Endothelial cell of umbilical vein (primary cell): ENCODE measurements around the gene TADA2A. TPM values are rescaled to one million over a fixed set of nuclear protein-coding genes. Genes with fewer than 3 reads are reported as not detected.

ENCODE experiments used
- BruUV-seq: library from RNA; stranded (reverse); fragments of 400-500 nt; replicated peaks from 2 replicates; lab custom pipeline; 2021; lab: Mats Ljungman, UMichigan
- CTCF ChIA-PET: fragments of 300-600, 350-600 bp; sonication (Branson Sonifier 250); formaldehyde crosslinking; loops from one replicate; lab custom pipeline; 2021; ENCODE audit warnings: antibody characterized with exemption, inconsistent platforms; lab: Charles Lee
- POLR2A ChIA-PET: fragments of 300-600, 350-600 bp; sonication (Branson Sonifier 250); formaldehyde crosslinking; loops from one replicate; lab custom pipeline; 2021; ENCODE audit warnings: antibody characterized with exemption, inconsistent platforms; lab: Charles Lee
- DNase-seq: peaks from one replicate; pipeline ENCODE4 v3.0.0-alpha.2; 2011; ENCODE audit warnings: low read depth, low spot score
- FAIRE-seq: peaks from 2 replicates; lab custom pipeline; 2011; peaks lifted over from hg19 to GRCh38; lab: Jason Lieb, UNC
- H2AFZ ChIP-seq: 2 replicates; pipeline ENCODE4 v1.6.0; 2012; ENCODE audit warnings: low read depth, low read length, control low read depth, inconsistent platforms
- H3K27ac ChIP-seq: 2 replicates; pipeline ENCODE4 v1.5.1; 2011; ENCODE audit warnings: low read depth, mild to moderate bottlenecking, control low read depth, low read length, moderate library complexity; ENCODE audit not compliant: insufficient read depth
- H3K27me3 ChIP-seq, 2 experiments: 2 replicates each; pipeline versions ENCODE4 v1.6.0 to v1.6.1; 2011; ENCODE audit warnings: low read length in 2 of 2, mixed read lengths in 1 of 2; ENCODE audit not compliant: control insufficient read depth in 2 of 2, insufficient read depth in 2 of 2
- H3K36me3 ChIP-seq, 2 experiments: 2 replicates in 1 of 2; 3 replicates in 1 of 2; pipeline ENCODE4 v1.5.1; 2011; ENCODE audit warnings: low read length in 2 of 2, mild to moderate bottlenecking in 1 of 2, moderate library complexity in 1 of 2; ENCODE audit not compliant: control insufficient read depth in 2 of 2, insufficient read depth in 2 of 2; ENCODE audit errors: extremely low read depth in 1 of 2
- H3K4me1 ChIP-seq: 3 replicates; pipeline ENCODE4 v1.5.1; 2011; ENCODE audit warnings: mild to moderate bottlenecking, low read length; ENCODE audit not compliant: control insufficient read depth, insufficient read depth; ENCODE audit errors: extremely low read depth
- H3K4me2 ChIP-seq: 2 replicates; pipeline ENCODE4 v1.6.1; 2011; ENCODE audit warnings: low read length, control low read depth, mixed read lengths; ENCODE audit not compliant: insufficient read depth
- H3K4me3 ChIP-seq, 3 experiments: fragments of 200-600 bp in 1 of 3; sonication (generic), shearing (Covaris generic) in 1 of 3; replicated peaks in 1 of 3; 2 replicates each; pipeline ENCODE4 v1.5.1; 2011 to 2016; ENCODE audit warnings: control low read depth in 3 of 3, low read length in 3 of 3, mild to moderate bottlenecking in 2 of 3, inconsistent platforms in 1 of 3, low read depth in 1 of 3, moderate library complexity in 1 of 3; ENCODE audit not compliant: insufficient read depth in 1 of 3
- H3K79me2 ChIP-seq: 2 replicates; pipeline ENCODE4 v1.6.0; 2012; ENCODE audit warnings: low read length, inconsistent platforms; ENCODE audit not compliant: control insufficient read depth, insufficient read depth
- H3K9ac ChIP-seq: replicated peaks from 2 replicates; pipeline ENCODE3; 2011; ENCODE audit warnings: low read length, control low read depth; ENCODE audit not compliant: insufficient read depth; ENCODE audit errors: extremely low read depth
- H3K9me1 ChIP-seq: replicated peaks from 3 replicates; pipeline ENCODE4 v1.6.0; 2011; ENCODE audit warnings: mild to moderate bottlenecking, low read length; ENCODE audit not compliant: control insufficient read depth, insufficient read depth; ENCODE audit errors: extremely low read depth
- H3K9me3 ChIP-seq: replicated peaks from 2 replicates; pipeline ENCODE4 v1.5.1; 2012; ENCODE audit warnings: low read length, inconsistent platforms; ENCODE audit not compliant: control insufficient read depth, insufficient read depth
- H4K20me1 ChIP-seq: replicated peaks from 2 replicates; pipeline ENCODE3; 2011; ENCODE audit warnings: mild to moderate bottlenecking, low read length; ENCODE audit not compliant: control insufficient read depth, insufficient read depth; ENCODE audit errors: extremely low read depth
- EZH2 ChIP-seq: IDR thresholded peaks from 2 replicates; pipeline ENCODE4 v1.6.1; 2012; ENCODE audit warnings: borderline replicate concordance, low read depth, mild to moderate bottlenecking, moderate library complexity, low read length, inconsistent platforms; ENCODE audit not compliant: severe bottlenecking
- FOS ChIP-seq: IDR thresholded peaks from 2 replicates; pipeline ENCODE4 v1.6.1; 2011; ENCODE audit warnings: mild to moderate bottlenecking, low read length, moderate library complexity, borderline replicate concordance; ENCODE audit not compliant: insufficient read depth
- GATA2 ChIP-seq: IDR thresholded peaks from 2 replicates; pipeline ENCODE4 v1.7.0; 2011; ENCODE audit warnings: low read depth, mild to moderate bottlenecking, moderate library complexity, mixed read lengths, low read length; ENCODE audit not compliant: insufficient read length, insufficient read depth
- JUN ChIP-seq: IDR thresholded peaks from 2 replicates; pipeline ENCODE4 v1.6.1; 2011; ENCODE audit warnings: borderline replicate concordance, low read depth; ENCODE audit not compliant: insufficient read length, insufficient read depth
- MYC ChIP-seq: IDR thresholded peaks from one replicate; pipeline ENCODE4 v1.6.1; 2011; ENCODE audit warnings: mild to moderate bottlenecking, low read depth, low read length
- POLR2A ChIP-seq: IDR thresholded peaks from 2 replicates; pipeline ENCODE4 v1.6.1; 2012; ENCODE audit warnings: low read depth, mild to moderate bottlenecking, control low read depth, low read length
- POLR2AphosphoS5 ChIP-seq: IDR thresholded peaks from 2 replicates; pipeline ENCODE4 v1.6.1; 2012; ENCODE audit warnings: low read depth, mild to moderate bottlenecking, control low read depth, low read length, moderate library complexity; ENCODE audit not compliant: insufficient read depth
- dilution Hi-C: fragments of 300-500 bp; cut with MboI; formaldehyde crosslinking; loops from one replicate; pipeline ENCODE4 v1.15.0; 2019; ENCODE audit warnings: low sequenced_read_pairs; ENCODE audit not compliant: extremely low pct_ligation_motif_present
- intact Hi-C: fragments of 100-400 bp; cut with micrococcal nuclease; formaldehyde crosslinking; loops from one replicate; pipeline ENCODE4 v1.10.0; 2022
- polyA plus RNA-seq, 4 experiments: library from polyadenylated mRNA; depleted of rRNA in 3 of 4; stranded (reverse) in 3 of 4; unstranded in 1 of 4; fragments of >200 nt; gene quantifications; 2 replicates each; pipeline versions ENCODE4 v1.2.1 to v1.2.3, GENCODE V29; 2011 to 2012; ENCODE audit warnings: missing spikeins in 1 of 4
- total RNA-seq: library from RNA; stranded (reverse); gene quantifications from 2 replicates; pipeline ENCODE4 v1.2.3, GENCODE V29; 2021
- TF ChIP-seq, protein P1 (sequence below): IDR thresholded peaks from 2 replicates; pipeline ENCODE4 v1.6.1; 2011; ENCODE audit not compliant: insufficient read depth, insufficient read length
- TF ChIP-seq, protein P2 (sequence below), 2 donors: IDR thresholded peaks; 1 replicate in 1 of 2; 2 replicates in 1 of 2; pipeline ENCODE4 v1.5.1; 2011; ENCODE audit warnings: low read length in 2 of 2, mild to moderate bottlenecking in 2 of 2, moderate library complexity in 2 of 2, control low read depth in 1 of 2, inconsistent platforms in 1 of 2, low read depth in 1 of 2; ENCODE audit not compliant: insufficient read depth in 1 of 2; ENCODE audit errors: extremely low read depth in 1 of 2

TADA2A gene
- total and polyA plus RNA-seq, 2 donors (not counting 3 experiments of a cell fraction or from before 2014, with no cell fraction given): 9.9 to 22.4 TPM

DNA sequence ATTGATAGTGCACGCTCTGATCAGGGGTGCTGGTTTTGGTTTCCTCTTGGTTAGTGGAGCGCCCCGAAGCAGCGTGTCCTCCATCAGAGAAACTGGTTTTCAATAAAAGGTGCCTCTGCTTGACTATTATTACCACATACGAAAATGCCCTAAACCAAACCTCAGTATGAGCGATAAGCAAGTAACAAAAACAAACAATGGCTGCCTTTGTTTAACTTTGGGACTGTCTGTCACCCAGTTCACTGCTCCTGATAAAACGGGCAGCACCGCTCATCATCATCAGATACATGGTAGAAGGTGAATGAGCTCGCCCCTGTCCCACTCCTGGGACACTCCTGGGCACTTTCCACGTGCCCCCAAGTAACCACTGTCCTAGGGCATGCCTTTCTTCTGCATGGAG lies 107.0 kb downstream of the TADA2A start:
- Histone ChIP-seq H4K20me1 (no peaks in the 10 kb centered on the region), H3K27ac (no peak overlapping the region), H3K27me3 (no peaks in the 10 kb centered on the region), H3K36me3 (peaks cover 7 to 17% of the 10 kb centered on the region in 2 experiments), H3K79me2 (peaks cover 23% of the 10 kb centered on the region), H3K4me2 (no peak overlapping the region), H3K4me1 (no peaks in the 10 kb centered on the region), H3K9me3 (no peaks in the 10 kb centered on the region), H3K4me3 (no peak overlapping the region), H2AFZ (no peak overlapping the region), H3K9me1 (no peaks in the 10 kb centered on the region), H3K9ac (no peak overlapping the region)
- ChIA-PET CTCF (interaction anchor here (2.0 to 4.3 kb wide), 3 partner anchors 14 to 140 kb away, joined by 5 to 16 read pairs (median 11); no protein-coding TSS in a partner anchor), POLR2A (no interaction called here)
- FAIRE-seq: no peak
- DNase-seq: no peak
- BruUV-seq: no TSS peak
- TF ChIP-seq JUN (no peak), POLR2A (no peak), EZH2 (no peak), GATA2 (no peak), FOS (no peak), POLR2AphosphoS5 (no peak), MYC (no peak)
- TF ChIP-seq, protein P1, sequence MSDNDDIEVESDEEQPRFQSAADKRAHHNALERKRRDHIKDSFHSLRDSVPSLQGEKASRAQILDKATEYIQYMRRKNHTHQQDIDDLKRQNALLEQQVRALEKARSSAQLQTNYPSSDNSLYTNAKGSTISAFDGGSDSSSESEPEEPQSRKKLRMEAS: no peak
- TF ChIP-seq, protein P2, sequence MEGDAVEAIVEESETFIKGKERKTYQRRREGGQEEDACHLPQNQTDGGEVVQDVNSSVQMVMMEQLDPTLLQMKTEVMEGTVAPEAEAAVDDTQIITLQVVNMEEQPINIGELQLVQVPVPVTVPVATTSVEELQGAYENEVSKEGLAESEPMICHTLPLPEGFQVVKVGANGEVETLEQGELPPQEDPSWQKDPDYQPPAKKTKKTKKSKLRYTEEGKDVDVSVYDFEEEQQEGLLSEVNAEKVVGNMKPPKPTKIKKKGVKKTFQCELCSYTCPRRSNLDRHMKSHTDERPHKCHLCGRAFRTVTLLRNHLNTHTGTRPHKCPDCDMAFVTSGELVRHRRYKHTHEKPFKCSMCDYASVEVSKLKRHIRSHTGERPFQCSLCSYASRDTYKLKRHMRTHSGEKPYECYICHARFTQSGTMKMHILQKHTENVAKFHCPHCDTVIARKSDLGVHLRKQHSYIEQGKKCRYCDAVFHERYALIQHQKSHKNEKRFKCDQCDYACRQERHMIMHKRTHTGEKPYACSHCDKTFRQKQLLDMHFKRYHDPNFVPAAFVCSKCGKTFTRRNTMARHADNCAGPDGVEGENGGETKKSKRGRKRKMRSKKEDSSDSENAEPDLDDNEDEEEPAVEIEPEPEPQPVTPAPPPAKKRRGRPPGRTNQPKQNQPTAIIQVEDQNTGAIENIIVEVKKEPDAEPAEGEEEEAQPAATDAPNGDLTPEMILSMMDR (IDR thresholded peaks at IDR 0.05; ENCODE audit: extremely low read depth in 1 of 2, insufficient read depth in 1 of 2, low read depth in 1 of 2, low read length in 2 of 2): no peak
- dilution Hi-C loops (no loop called here), intact Hi-C loops (no loop called here)
